Posterior vena cava (tissue), 2 donors: Measurements from ENCODE around the gene EIF1AY. TPM values are rescaled to one million over a fixed set of nuclear protein-coding genes. Genes with fewer than 3 reads are reported as not detected.
"Not testable (repeated sequence)": the region's sequence is repeated elsewhere in the genome, so short reads cannot be mapped to it uniquely, and the experiment has no call there.

Source experiments
- DNase-seq: peaks from one replicate; pipeline ENCODE4 v3.0.0-alpha.2; 2020; ENCODE audit warnings: low spot score
- intact Hi-C, 2 donors: fragments of 100-400 bp; cut with DNase I; formaldehyde crosslinking; loops; one replicate each; pipeline versions ENCODE4 v1.14.1 to v1.14.2; 2022 to 2023
- long read RNA-seq, 2 donors: library from polyadenylated mRNA; unstranded; transcript quantifications; one replicate each; pipeline ENCODE4 v2.0.0, GENCODE V29; 2020 to 2021
- total RNA-seq, 2 donors: library from RNA; stranded (reverse); fragmentation: NEBNext Ultra II Directional; extraction: Animal tissue kit (Norgen Biotek cat#: 25700); gene quantifications; one replicate each; pipeline ENCODE4 v1.2.1, GENCODE V29; 2021
- donor health status: DM: yes; HTN: yes; CAD: no.
- donor health status: DM: yes; HTN: yes; CAD: no.

Gene EIF1AY, protein sequence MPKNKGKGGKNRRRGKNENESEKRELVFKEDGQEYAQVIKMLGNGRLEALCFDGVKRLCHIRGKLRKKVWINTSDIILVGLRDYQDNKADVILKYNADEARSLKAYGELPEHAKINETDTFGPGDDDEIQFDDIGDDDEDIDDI
- total RNA-seq, result not detected
- long read RNA-seq, donor 1, result 0 reads
- long read RNA-seq, donor 2, result 0 reads

- intact Hi-C loops, result no loop called here
- no peak for DNase-seq
Observed at GRCh38 chrY:20575531-20576121, at the start of gene EIF1AY. EIF1AY (plus strand) TSS chrY:20575776; CDS start chrY:20575872, 96 bp downstream.

DNA sequence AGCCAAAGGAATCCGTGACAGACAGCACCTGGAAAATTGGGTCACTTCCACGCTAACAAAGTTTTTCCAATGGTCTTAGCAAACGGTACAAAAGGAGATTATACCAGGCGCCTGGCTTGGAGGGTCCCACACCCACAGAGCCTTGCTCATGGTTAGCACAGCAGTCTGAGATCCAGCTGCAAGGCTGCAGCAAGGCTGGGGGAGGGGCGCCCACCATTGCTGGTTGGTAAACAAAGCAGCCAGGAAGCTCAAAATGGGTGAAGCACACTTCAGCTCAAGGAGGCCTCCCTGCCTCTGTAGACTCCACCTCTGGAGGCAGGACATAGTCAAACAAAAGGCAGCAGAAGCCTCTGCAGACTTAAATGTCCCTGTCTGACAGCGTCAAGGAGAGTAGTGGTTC, 47.1 kb upstream of the EIF1AY start:
- DNase-seq, result no peak
- intact Hi-C loops, result no loop called here

DNA sequence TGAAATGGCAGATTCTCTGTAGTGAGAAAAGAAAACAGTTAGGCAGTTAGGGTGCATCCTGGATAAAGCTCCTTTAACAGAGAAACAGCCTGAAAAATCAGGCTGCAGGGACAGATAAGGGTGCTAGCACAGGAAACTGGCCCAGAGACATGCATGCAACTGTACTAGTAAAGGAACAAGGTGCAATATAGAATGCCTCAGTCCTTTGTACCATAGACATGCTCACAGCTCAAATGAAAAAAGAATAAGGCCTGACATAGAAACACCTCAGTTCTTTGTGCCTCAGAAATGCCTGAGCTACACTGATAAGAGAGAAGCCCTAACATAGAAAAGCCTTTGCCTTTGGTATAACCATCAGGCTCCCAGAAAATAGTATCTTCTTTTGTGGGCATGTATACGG, 37.4 kb upstream of the EIF1AY start:
- no peak for DNase-seq
- intact Hi-C loops, result no loop called here

GRCh38 chrY:20538933-20539332, 36.6 kb upstream of the EIF1AY start:
- no peak for DNase-seq
- intact Hi-C loops, result no loop called here

DNA sequence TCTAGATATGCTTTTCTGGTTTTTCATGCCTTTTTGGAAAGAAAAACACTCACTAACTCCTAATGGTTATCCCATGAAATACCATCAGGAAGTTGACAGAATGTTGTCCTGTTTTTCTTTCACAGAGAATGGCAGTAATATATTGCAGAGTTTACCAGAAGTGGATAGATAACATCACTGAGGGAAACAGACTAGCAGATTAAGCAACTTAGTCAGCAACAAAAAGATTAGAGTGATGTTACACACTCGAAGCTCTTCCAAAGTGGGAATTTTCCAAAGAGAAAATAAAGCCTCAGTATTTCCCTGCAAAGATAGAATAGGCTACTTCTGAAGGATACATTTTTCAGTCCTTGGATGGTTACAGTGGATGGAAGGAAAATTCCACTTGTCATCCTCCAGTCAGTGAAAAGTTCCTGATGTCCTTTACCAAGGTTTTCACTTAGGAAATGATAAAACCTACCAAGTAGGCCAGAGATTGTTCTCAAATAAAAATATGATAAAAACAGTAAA, 31.1 kb upstream of the EIF1AY start:
- no peak for DNase-seq
- intact Hi-C loops, result no loop called here

DNA sequence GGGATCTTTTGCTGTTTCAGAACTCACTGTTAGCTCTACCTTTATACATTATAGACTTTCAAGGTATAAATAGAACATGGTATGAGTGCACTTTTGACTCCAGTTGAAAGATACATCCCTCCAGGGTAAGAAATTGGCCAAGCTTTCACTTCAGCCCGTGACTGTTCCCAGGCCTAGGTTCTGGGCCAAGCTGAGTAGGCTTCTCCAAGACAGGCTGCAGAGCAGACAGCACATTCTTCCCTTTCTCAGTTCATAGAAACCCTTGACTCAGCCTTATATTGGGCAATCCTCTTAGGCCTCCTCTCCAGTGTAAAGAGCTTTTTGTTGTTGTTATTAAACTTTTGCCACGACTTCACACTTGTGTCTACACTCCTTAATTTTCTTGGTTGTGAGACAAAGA, 29.5 kb upstream of the EIF1AY start:
- intact Hi-C loops, result no loop called here
- DNase-seq, result no peak

GRCh38 chrY:20549289-20549688, 26.3 kb upstream of the EIF1AY start:
- no peak for DNase-seq
- intact Hi-C loops, result no loop called here

DNA sequence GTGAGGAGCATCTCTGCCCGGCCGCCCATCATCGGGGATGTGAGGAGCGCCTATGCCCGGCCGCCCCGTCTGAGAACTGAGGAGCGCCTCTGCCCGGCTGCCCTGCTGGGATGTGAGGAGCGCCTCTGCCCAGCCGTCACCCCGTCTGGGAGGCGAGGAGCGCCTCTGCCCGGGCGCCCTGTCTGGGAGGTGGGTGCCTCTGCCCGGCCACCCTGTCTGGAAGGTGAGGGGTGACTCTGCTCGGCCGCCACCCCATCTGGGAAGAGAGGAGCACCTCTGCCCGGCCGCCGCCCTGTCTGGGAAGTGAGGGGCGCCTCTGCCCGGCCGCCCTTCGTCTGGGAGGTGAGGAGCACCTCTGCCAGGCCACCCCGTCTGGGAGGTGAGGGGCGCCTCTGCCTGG, 23.7 kb upstream of the EIF1AY start:
- intact Hi-C loops, result no loop called here
- DNase-seq, result no peak

GRCh38 chrY:20552764-20553323, 22.7 kb upstream of the EIF1AY start:
- intact Hi-C loops, DNase-seq: not testable (repeated sequence)

GRCh38 chrY:20555820-20556219, 19.8 kb upstream of the EIF1AY start:
- intact Hi-C loops, result no loop called here
- no peak for DNase-seq

GRCh38 chrY:20558677-20559076, 16.9 kb upstream of the EIF1AY start:
- DNase-seq, result no peak
- intact Hi-C loops, result no loop called here

DNA sequence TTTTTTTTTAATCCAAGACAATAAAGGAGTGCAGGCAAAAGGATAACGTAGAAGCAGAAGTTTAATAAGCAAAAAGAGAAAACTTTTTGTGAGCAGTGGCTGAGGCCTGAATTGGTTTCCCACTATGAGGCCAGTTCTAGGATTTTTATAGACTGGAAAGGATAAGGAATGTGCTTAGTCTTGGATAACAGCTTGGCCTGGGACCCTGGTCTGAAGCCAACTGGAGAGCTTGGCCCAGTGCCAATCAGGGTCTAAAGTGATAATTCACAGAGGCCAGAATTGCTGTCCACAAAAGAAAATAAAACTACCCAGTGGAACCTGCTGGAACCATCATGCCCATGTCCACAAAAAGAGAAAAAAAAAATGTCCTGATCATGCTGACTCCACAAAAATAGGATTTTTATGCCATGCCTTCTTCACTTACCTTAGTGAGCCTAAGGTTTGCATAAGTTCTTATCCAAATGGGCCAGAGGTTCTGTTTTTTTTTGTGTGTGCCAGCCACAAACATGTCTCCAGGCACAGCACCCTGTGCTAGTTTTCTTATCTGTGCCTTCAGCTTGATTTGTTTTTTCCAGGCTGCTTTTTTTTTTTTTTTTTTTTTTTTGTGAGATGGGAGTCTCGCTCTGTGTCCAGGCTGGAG, 15.6 kb upstream of the EIF1AY start:
- no peak for DNase-seq
- intact Hi-C loops, result no loop called here

- no peak for DNase-seq
- intact Hi-C loops, result no loop called here
Observed at GRCh38 chrY:20571306-20571705, 4.3 kb upstream of the EIF1AY start.

- DNase-seq, result no peak
- intact Hi-C loops, result no loop called here
Observed at GRCh38 chrY:20576506-20576905, 930 bp downstream of the EIF1AY start.

DNA sequence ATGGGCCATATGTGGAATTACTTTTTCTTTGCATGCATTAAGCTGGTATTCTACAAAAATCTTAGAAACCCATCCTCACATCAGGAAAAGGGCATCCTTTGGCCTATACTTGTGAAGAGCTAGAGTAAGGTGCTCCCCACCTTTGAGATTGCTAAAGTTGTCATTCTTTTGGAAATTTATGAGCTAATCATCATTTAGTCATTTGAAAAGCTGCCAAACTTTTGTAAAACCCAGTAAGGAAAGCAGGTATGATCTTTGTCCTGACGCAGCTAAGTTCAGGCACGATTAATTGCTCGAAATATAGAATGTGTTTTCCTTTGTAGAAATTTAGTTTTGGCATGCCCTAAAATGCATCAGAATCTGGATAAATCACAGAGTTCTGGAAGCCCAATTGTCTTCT, 2.6 kb downstream of the EIF1AY start:
- intact Hi-C loops, result no loop called here
- DNase-seq, result no peak

GRCh38 chrY:20581687-20582086, 6.1 kb downstream of the EIF1AY start:
- intact Hi-C loops, result no loop called here
- DNase-seq, result no peak

DNA sequence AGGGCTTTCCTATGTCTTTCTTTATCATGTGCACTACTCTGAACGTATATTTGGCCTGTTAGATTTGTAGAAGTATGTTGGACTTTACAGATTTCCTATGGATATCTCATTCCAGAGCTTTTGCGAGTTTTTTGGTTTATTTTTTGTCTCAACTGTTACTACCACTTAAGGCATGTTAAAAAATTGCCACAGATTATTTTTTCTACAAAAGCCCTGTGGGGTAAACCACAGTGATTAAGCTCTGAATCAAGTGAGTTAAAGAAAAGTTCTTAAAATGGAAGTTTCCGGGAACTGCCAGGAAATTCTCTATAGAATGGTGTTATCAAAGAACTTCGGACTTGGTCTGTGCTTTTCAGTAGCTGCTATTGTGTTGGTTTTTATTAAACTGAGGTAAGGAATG, 10.6 kb downstream of the EIF1AY start:
- intact Hi-C loops, result no loop called here

More for the DNA sequence above, 10.6 kb downstream of the EIF1AY start:
- no peak for DNase-seq
